ENCODE measurements around the gene P2RX4. TPM values are rescaled to one million over a fixed set of nuclear protein-coding genes. Genes with fewer than 3 reads are reported as not detected.
"Not testable (repeated sequence)": the region's sequence is repeated elsewhere in the genome, so short reads cannot be mapped to it uniquely, and the experiment has no call there.

Gene P2RX4
- 7.8 and 11.7 TPM in 2 replicates for total RNA-seq (2014; rRNA removed; shearing (Covaris generic))

- DNase-seq (ENCODE audit: low read depth): peak; percentile 88
These were observed at the start of gene P2RX4 for GRCh38 chr12:121209624-121210572. Gene P2RX4 (plus strand): TSS chr12:121210129. CDS start chr12:121210165, 36 bp downstream.

- DNase-seq (ENCODE audit: low read depth): no peak
These were observed 47.5 kb upstream of the P2RX4 start for GRCh38 chr12:121162384-121162783.

DNA sequence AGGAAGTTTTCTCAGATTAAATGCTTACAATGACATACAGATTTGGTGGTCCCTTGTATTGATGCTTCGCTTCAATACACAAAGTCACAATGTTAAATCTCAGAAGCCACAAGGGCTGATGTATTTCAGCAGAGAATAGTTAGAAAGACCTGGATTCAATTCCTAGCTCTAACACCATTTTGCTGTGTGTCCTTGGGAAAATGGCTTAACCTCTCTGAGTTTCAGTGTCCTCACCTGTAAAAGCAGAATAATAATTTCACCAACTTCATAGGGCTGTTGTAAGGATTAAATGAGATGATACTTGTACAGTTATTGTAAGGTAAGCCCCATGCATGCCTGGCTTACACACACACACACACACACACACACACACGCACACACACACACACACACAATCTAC lies 46.9 kb upstream of the P2RX4 start:
- DNase-seq (ENCODE audit: low read depth): no peak

GRCh38 chr12:121164839-121165238 lies 45.1 kb upstream of the P2RX4 start:
- not testable (repeated sequence) for DNase-seq (ENCODE audit: low read depth)

- peak; percentile 85 for DNase-seq (ENCODE audit: low read depth)
These were observed 44.6 kb upstream of the P2RX4 start for GRCh38 chr12:121165316-121165715.

DNA sequence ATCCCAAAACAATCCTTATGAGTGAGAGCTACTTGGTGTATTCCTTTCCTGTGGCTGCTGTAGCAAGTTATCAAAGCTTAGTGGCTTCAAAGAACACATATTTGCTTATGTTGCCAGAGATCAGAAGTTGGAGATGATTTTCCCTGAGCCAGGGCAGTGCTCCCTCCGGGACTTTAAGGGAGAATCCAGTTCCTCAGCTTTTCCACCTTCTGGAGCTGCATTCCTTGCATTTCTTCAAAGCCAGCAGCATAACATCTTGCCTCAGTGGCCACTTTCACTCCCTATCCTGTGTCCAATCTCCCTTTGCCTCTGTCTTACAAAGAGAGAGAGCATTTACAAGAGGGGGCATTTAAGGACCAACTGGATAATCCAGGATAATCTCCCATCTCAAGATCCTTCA lies 43.6 kb upstream of the P2RX4 start:
- no peak for DNase-seq (ENCODE audit: low read depth)

DNA sequence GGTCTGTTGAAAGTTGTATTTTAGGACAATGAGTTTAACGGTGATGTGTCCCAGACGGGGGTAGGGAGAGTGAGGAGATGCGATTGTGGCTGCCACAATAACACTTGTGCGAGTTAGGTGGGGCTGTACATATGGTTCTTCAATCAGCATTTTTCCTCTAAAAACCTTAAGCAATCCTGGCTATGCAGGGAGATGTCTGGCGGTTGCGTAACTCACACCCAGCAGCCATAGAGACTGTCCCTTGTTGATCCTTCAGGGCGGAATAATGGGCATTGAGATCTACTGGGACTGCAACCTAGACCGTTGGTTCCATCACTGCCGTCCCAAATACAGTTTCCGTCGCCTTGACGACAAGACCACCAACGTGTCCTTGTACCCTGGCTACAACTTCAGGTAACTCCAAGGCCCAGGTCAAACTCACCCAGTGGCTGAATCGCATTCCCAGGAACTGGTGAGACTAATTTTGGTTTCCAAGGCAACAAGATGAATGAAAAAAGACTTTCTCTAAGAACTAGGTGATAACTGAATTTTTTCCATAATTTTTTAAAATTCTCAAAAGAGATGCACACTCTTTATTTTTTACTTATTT lies 42.6 kb upstream of the P2RX4 start:
- DNase-seq (ENCODE audit: low read depth): no peak

- no peak for DNase-seq (ENCODE audit: low read depth)
These were observed 42.0 kb upstream of the P2RX4 start for GRCh38 chr12:121167951-121168350.

GRCh38 chr12:121170151-121170550 lies 39.8 kb upstream of the P2RX4 start:
- DNase-seq (ENCODE audit: low read depth): no peak

- DNase-seq (ENCODE audit: low read depth): peak; percentile 84
These were observed 39.2 kb upstream of the P2RX4 start for GRCh38 chr12:121170611-121171260.

DNA sequence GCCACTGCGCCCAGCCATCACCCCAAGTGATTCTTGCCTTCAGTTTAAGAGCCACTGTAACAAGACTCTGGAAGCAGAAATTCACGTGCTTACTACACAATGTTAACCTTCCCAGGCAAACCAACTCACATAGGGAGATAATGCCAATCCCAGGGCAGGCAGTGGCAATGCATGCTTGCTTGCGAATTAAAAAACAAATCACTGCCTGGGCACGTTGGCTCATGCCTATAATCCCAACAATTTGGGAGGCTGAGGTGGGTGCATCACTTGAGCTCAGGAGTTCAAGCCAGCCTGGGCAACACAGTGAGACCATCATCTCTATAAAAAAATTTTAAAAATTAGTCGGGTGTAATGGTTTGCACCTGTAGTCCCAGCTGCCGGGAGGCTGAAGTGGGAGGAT lies 37.8 kb upstream of the P2RX4 start:
- no peak for DNase-seq (ENCODE audit: low read depth)

- no peak for DNase-seq (ENCODE audit: low read depth)
These were observed 34.4 kb upstream of the P2RX4 start for GRCh38 chr12:121175383-121176119.

GRCh38 chr12:121176826-121177529 lies 33.0 kb upstream of the P2RX4 start:
- no peak for DNase-seq (ENCODE audit: low read depth)

DNA sequence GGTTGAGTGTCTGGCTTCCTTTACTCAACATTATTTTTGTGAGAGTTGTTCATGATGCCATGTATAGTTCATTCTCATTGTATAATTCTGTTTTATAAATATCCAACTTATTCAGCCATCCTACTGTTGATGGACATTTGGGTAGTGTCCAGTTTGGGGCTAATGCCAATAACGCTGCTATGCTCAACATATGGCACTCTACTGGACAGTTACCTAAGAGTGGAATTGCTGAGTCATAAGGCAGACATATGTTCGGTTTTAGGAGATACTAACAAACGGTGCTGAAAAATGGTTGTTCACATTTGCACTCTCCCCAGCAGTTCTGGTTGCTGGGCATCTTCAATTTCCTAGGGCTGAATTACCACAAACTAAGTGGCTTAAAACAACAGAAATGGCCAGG lies 28.7 kb upstream of the P2RX4 start:
- DNase-seq (ENCODE audit: low read depth): no peak

- no peak for DNase-seq (ENCODE audit: low read depth)
These were observed 27.6 kb upstream of the P2RX4 start for GRCh38 chr12:121182222-121182893.

DNA sequence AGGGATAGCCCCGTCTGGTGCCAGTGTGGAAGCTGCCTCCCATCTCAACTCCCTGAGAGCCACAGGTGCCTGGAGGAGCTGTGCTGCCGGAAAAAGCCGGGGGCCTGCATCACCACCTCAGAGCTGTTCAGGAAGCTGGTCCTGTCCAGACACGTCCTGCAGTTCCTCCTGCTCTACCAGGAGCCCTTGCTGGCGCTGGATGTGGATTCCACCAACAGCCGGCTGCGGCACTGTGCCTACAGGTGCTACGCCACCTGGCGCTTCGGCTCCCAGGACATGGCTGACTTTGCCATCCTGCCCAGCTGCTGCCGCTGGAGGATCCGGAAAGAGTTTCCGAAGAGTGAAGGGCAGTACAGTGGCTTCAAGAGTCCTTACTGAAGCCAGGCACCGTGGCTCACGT lies 25.5 kb upstream of the P2RX4 start:
- no peak for DNase-seq (ENCODE audit: low read depth)

DNA sequence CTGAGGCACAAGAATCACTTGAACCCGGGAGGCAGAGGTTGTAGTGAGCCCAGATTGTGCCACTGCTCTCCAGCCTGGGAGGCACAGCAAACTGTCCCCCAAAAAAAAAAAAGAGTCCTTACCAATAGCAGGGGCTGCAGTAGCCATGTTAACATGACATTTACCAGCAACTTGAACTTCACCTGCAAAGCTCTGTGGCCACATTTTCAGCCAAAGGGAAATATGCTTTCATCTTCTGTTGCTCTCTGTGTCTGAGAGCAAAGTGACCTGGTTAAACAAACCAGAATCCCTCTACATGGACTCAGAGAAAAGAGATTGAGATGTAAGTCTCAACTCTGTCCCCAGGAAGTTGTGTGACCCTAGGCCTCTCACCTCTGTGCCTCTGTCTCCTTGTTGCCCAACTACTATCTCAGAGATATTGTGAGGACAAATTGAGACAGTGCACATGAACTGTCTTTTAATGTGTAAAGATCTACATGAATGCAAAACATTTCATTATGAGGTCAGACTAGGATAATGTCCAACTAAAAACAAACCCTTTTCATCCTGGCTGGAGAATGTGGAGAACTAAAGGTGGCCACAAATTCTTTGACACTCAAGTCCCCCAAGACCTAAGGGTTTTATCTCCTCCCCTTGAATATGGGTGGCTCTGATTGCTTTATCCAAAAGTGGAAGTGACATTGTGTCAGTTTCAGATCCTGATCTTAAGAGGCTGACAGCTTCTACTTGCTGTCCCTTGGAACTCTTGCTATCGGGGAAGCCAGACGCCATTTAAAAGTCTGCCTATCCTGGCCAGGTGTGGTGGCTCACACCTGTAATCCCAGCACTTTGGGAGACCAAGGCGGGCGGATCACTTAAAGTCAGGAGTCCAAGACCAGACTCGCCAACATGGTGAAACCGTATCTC lies 24.7 kb upstream of the P2RX4 start:
- no peak for DNase-seq (ENCODE audit: low read depth)

DNA sequence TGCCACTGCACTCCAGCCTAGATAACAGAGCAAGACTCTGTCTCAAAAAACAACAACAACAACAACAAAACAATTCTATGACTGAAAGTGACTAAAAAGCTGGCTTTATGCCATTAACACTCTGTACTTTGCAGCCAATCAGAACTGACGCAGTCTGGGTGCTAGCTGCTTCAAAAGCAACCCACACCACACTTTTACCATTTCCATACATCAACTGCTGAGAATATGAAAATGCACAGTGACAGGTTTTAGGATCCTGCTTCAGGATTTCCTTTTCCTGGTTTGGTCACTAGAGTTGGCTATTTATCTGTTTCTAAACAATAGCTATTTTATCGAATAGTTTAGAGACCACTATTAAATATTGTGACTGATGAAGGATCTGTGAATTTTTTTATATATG lies 23.1 kb upstream of the P2RX4 start:
- DNase-seq (ENCODE audit: low read depth): no peak

DNA sequence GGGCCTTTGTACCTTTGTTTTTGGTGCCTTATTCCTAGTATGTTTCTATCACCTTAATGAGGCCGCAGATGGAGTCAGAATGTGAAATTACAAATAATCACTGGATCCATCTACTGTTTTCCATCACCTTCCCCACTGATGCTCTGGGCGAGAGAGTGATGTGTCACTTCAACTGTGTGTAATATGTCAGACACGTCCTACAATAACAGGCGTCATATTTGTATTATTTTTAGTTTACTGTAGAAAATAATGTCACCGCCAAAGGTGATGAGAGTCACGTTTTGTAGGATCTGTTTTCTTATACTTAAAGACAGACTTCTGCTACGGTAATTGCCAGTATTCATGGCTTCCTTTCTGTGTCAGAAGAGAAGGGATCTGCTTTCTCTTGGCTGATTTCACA lies 22.4 kb upstream of the P2RX4 start:
- no peak for DNase-seq (ENCODE audit: low read depth)

GRCh38 chr12:121188227-121188626 lies 21.7 kb upstream of the P2RX4 start:
- no peak for DNase-seq (ENCODE audit: low read depth)
